GM23338 (cell line): Measurements from ENCODE around the gene GALNT14. TPM values are rescaled to one million over a fixed set of nuclear protein-coding genes. Genes with fewer than 3 reads are reported as not detected.

Source experiments
- ATAC-seq: fragments of 200-7000 bp; cut with Tn5 transposase; 3 replicates; pipeline ENCODE4 v1.9.1; 2020
- DNase-seq: peaks from one replicate; pipeline ENCODE4 v3.0.0-alpha.2; 2015; ENCODE audit warnings: low spot score
- H2AFZ ChIP-seq: fragments of 200-600 bp; sonication (generic); 2 replicates; pipeline ENCODE4 v1.8.0; 2016; ENCODE audit warnings: antibody characterized with exemption, mild to moderate bottlenecking, moderate library complexity
- H3F3A ChIP-seq: fragments of 200-600 bp; sonication (generic); replicated peaks from 2 replicates; pipeline ENCODE4 v1.8.0; 2017; ENCODE audit warnings: antibody characterized with exemption, mixed run types, low read depth
- H3K27ac ChIP-seq: fragments of 200-600 bp; sonication (generic); 2 replicates; pipeline ENCODE4 v1.6.1; 2016; ENCODE audit warnings: low read depth
- H3K27me3 ChIP-seq: fragments of 200-600 bp; sonication (generic); 2 replicates; pipeline ENCODE4 v1.8.0; 2016; ENCODE audit warnings: mild to moderate bottlenecking, mixed run types, moderate library complexity; ENCODE audit not compliant: insufficient read depth
- H3K36me3 ChIP-seq: fragments of 200-600 bp; sonication (generic); 2 replicates; pipeline ENCODE4 v1.8.0; 2016; ENCODE audit warnings: mild to moderate bottlenecking; ENCODE audit not compliant: insufficient read depth
- H3K4me1 ChIP-seq: fragments of 200-600 bp; sonication (generic); 2 replicates; pipeline ENCODE4 v1.8.0; 2016; ENCODE audit warnings: mild to moderate bottlenecking, moderate library complexity; ENCODE audit not compliant: insufficient read depth
- H3K4me2 ChIP-seq: fragments of 200-600 bp; sonication (generic); 2 replicates; pipeline ENCODE4 v1.7.1; 2017; ENCODE audit warnings: mixed run types
- H3K4me3 ChIP-seq: fragments of 200-600 bp; sonication (generic); 2 replicates; pipeline ENCODE4 v1.6.1; 2016; ENCODE audit warnings: mixed run types
- H3K79me2 ChIP-seq: fragments of 200-600 bp; sonication (generic); replicated peaks from 2 replicates; pipeline ENCODE4 v1.8.0; 2017; ENCODE audit warnings: mild to moderate bottlenecking; ENCODE audit not compliant: insufficient read depth
- H3K9me2 ChIP-seq: fragments of 200-600 bp; sonication (generic); 2 replicates; pipeline ENCODE4 v1.8.0; 2017; ENCODE audit not compliant: insufficient read depth
- H4K20me1 ChIP-seq: fragments of 200-600 bp; sonication (generic); replicated peaks from 2 replicates; pipeline ENCODE4 v1.8.0; 2017; ENCODE audit warnings: mild to moderate bottlenecking; ENCODE audit not compliant: insufficient read depth
- H3K27ac Mint-ChIP-seq: 2 replicates; pipeline ENCODE4 v1.8.0; 2020; ENCODE audit warnings: inconsistent platforms, mild to moderate bottlenecking, moderate library complexity, mixed read lengths
- H3K27me3 Mint-ChIP-seq: 3 replicates; pipeline ENCODE4 v1.8.0; 2022; ENCODE audit warnings: low read depth, mild to moderate bottlenecking, moderate library complexity, mixed read lengths, inconsistent platforms; ENCODE audit not compliant: insufficient read depth, poor library complexity
- H3K36me3 Mint-ChIP-seq: 3 replicates; pipeline ENCODE4 v1.8.0; 2021; ENCODE audit warnings: low read depth, mild to moderate bottlenecking, inconsistent platforms, moderate library complexity, mixed read lengths
- H3K4me1 Mint-ChIP-seq: 3 replicates; pipeline ENCODE4 v1.8.0; 2020; ENCODE audit warnings: mild to moderate bottlenecking, inconsistent platforms, mixed read lengths
- H3K4me3 Mint-ChIP-seq: 3 replicates; pipeline ENCODE4 v1.8.0; 2021; ENCODE audit warnings: moderate library complexity, mild to moderate bottlenecking, inconsistent platforms, mixed read lengths
- H3K9me3 Mint-ChIP-seq: 3 replicates; pipeline ENCODE4 v1.8.0; 2020; ENCODE audit warnings: moderate library complexity, mild to moderate bottlenecking, inconsistent platforms, mixed read lengths
- CREB1 ChIP-seq: fragments of 250-450 bp; sonication (Bioruptor Pico); IDR thresholded peaks from 2 replicates; pipeline ENCODE4 v1.5.0; 2020; ENCODE audit warnings: low read depth, mild to moderate bottlenecking, moderate library complexity
- EZH2 ChIP-seq: fragments of 200-600 bp; sonication (generic); IDR thresholded peaks from one replicate; pipeline ENCODE4 v1.8.0; 2017; ENCODE audit warnings: antibody characterized with exemption, mild to moderate bottlenecking, low read depth; ENCODE audit not compliant: unreplicated experiment
- EZH2phosphoT487 ChIP-seq: fragments of 200-600 bp; sonication (generic); IDR thresholded peaks from one replicate; pipeline ENCODE4 v1.8.1; 2018; ENCODE audit warnings: antibody characterized with exemption; ENCODE audit not compliant: unreplicated experiment
- JUNB ChIP-seq: IDR thresholded peaks from one replicate; pipeline ENCODE4 v1.6.1; 2016; ENCODE audit warnings: antibody characterized with exemption; ENCODE audit not compliant: unreplicated experiment
- NANOG ChIP-seq: IDR thresholded peaks from 2 replicates; pipeline ENCODE4 v1.6.1; 2016; ENCODE audit warnings: antibody characterized with exemption, borderline replicate concordance
- POLR2AphosphoS5 ChIP-seq: IDR thresholded peaks from 2 replicates; pipeline ENCODE4 v1.6.1; 2016; ENCODE audit warnings: antibody characterized with exemption, low read depth
- STAT1 ChIP-seq: IDR thresholded peaks from one replicate; pipeline ENCODE4 v1.6.1; 2016; ENCODE audit warnings: antibody characterized with exemption; ENCODE audit not compliant: unreplicated experiment
- ZNF114 ChIP-seq: fragments of 250-450 bp; sonication (Bioruptor Pico); IDR thresholded peaks from 2 replicates; pipeline ENCODE4 v1.5.0; 2020; ENCODE audit warnings: mild to moderate bottlenecking, moderate library complexity
- polyA plus RNA-seq: library from polyadenylated mRNA; unstranded; fragments of >200 nt; fragmentation: Nextera tagmentation; extraction: Ambion mirVana; gene quantifications from 2 replicates; pipeline ENCODE4 v1.2.1, GENCODE V29; 2016
- total RNA-seq: library from RNA; depleted of rRNA; stranded (reverse); fragments of >200 nt; shearing (Covaris generic); gene quantifications from 2 replicates; pipeline ENCODE4 v1.2.3, GENCODE V29; 2014
- TF ChIP-seq, protein P1 (sequence below): IDR thresholded peaks from 2 replicates; pipeline ENCODE4 v1.6.1; 2016; ENCODE audit warnings: antibody characterized with exemption
- TF ChIP-seq, protein P2 (sequence below), 2 experiments: fragments of 200-600 bp in 1 of 2; sonication (generic) in 1 of 2; conservative IDR thresholded peaks; 2 replicates each; pipeline versions ENCODE4 v1.5.1 to v1.6.1; 2016 to 2017; ENCODE audit warnings: antibody characterized with exemption in 2 of 2, low read depth in 2 of 2, mild to moderate bottlenecking in 2 of 2, moderate library complexity in 1 of 2
- TF ChIP-seq, protein P3 (sequence below): IDR thresholded peaks from one replicate; pipeline ENCODE4 v1.6.1; 2018; ENCODE audit warnings: antibody characterized with exemption; ENCODE audit not compliant: unreplicated experiment
- TF ChIP-seq, protein P4 (sequence below): fragments of 250-450 bp; sonication (Bioruptor Pico); IDR thresholded peaks from 2 replicates; pipeline ENCODE4 v1.5.0; 2020; ENCODE audit warnings: mild to moderate bottlenecking, moderate library complexity

Gene GALNT14
- total and polyA plus RNA-seq, 2 experiments from 2014 or later, result 5.4 to 7.7 TPM

DNA sequence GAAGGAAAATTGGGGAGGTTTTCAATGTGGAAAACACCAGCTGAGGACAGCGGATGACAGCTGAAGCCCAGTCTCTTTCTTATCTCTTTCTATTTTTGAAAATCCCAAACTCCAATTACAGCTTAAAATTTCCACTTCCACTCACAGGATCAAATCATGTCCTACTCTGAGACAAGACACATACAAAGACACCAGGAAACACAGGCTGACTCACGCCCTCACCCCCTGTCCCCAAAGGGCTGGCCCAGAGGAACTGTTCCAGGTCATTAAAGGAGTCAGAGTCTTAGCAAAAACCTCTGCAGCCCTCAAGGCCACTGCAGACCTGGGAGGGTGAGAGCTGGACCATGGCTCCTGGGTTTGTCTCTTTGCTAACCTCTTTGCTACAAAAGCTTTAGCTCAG lies 187.9 kb downstream of the GALNT14 start:
- no peaks in the 10 kb centered on the region for H3K4me1 ChIP-seq
- no peaks in the 10 kb centered on the region for H3K4me1 Mint-ChIP-seq
- peaks cover 21% of the 10 kb centered on the region for H3K9me3 Mint-ChIP-seq
- peaks cover 14% of the 10 kb centered on the region for H3K36me3 Mint-ChIP-seq
- no peak overlapping the region for H3K27ac Mint-ChIP-seq
- no peaks in the 10 kb centered on the region for H3K27me3 ChIP-seq
- no peak overlapping the region for H3K4me2 ChIP-seq
- ATAC-seq (no peak), DNase-seq (no peak)
- no peak overlapping the region for H3K4me3 ChIP-seq
- no peaks in the 10 kb centered on the region for H3F3A ChIP-seq
- H3K36me3 ChIP-seq, result no peaks in the 10 kb centered on the region
- H3K4me3 Mint-ChIP-seq, result no peak overlapping the region
- H2AFZ ChIP-seq, result no peak overlapping the region
- no peak overlapping the region for H3K27ac ChIP-seq
- H3K9me2 ChIP-seq, result 0 out of 2 replicates have a peak, but pooled peaks cover 3% of the 10 kb centered on the region
- TF ChIP-seq EZH2phosphoT487 (no peak), EZH2 (no peak), CREB1 (CRISPR knock-in tag) (no peak), ZNF114 (no peak), NANOG (no peak), POLR2AphosphoS5 (no peak), JUNB (no peak), STAT1 (no peak)
- TF ChIP-seq, protein P1, sequence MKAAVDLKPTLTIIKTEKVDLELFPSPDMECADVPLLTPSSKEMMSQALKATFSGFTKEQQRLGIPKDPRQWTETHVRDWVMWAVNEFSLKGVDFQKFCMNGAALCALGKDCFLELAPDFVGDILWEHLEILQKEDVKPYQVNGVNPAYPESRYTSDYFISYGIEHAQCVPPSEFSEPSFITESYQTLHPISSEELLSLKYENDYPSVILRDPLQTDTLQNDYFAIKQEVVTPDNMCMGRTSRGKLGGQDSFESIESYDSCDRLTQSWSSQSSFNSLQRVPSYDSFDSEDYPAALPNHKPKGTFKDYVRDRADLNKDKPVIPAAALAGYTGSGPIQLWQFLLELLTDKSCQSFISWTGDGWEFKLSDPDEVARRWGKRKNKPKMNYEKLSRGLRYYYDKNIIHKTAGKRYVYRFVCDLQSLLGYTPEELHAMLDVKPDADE, result no peak
- TF ChIP-seq, protein P2, sequence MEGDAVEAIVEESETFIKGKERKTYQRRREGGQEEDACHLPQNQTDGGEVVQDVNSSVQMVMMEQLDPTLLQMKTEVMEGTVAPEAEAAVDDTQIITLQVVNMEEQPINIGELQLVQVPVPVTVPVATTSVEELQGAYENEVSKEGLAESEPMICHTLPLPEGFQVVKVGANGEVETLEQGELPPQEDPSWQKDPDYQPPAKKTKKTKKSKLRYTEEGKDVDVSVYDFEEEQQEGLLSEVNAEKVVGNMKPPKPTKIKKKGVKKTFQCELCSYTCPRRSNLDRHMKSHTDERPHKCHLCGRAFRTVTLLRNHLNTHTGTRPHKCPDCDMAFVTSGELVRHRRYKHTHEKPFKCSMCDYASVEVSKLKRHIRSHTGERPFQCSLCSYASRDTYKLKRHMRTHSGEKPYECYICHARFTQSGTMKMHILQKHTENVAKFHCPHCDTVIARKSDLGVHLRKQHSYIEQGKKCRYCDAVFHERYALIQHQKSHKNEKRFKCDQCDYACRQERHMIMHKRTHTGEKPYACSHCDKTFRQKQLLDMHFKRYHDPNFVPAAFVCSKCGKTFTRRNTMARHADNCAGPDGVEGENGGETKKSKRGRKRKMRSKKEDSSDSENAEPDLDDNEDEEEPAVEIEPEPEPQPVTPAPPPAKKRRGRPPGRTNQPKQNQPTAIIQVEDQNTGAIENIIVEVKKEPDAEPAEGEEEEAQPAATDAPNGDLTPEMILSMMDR (conservative IDR thresholded peaks at IDR 0.05; ENCODE audit: low read depth in 2 of 2), result no peak
- TF ChIP-seq, protein P3, sequence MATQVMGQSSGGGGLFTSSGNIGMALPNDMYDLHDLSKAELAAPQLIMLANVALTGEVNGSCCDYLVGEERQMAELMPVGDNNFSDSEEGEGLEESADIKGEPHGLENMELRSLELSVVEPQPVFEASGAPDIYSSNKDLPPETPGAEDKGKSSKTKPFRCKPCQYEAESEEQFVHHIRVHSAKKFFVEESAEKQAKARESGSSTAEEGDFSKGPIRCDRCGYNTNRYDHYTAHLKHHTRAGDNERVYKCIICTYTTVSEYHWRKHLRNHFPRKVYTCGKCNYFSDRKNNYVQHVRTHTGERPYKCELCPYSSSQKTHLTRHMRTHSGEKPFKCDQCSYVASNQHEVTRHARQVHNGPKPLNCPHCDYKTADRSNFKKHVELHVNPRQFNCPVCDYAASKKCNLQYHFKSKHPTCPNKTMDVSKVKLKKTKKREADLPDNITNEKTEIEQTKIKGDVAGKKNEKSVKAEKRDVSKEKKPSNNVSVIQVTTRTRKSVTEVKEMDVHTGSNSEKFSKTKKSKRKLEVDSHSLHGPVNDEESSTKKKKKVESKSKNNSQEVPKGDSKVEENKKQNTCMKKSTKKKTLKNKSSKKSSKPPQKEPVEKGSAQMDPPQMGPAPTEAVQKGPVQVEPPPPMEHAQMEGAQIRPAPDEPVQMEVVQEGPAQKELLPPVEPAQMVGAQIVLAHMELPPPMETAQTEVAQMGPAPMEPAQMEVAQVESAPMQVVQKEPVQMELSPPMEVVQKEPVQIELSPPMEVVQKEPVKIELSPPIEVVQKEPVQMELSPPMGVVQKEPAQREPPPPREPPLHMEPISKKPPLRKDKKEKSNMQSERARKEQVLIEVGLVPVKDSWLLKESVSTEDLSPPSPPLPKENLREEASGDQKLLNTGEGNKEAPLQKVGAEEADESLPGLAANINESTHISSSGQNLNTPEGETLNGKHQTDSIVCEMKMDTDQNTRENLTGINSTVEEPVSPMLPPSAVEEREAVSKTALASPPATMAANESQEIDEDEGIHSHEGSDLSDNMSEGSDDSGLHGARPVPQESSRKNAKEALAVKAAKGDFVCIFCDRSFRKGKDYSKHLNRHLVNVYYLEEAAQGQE, result no peak
- TF ChIP-seq, protein P4, sequence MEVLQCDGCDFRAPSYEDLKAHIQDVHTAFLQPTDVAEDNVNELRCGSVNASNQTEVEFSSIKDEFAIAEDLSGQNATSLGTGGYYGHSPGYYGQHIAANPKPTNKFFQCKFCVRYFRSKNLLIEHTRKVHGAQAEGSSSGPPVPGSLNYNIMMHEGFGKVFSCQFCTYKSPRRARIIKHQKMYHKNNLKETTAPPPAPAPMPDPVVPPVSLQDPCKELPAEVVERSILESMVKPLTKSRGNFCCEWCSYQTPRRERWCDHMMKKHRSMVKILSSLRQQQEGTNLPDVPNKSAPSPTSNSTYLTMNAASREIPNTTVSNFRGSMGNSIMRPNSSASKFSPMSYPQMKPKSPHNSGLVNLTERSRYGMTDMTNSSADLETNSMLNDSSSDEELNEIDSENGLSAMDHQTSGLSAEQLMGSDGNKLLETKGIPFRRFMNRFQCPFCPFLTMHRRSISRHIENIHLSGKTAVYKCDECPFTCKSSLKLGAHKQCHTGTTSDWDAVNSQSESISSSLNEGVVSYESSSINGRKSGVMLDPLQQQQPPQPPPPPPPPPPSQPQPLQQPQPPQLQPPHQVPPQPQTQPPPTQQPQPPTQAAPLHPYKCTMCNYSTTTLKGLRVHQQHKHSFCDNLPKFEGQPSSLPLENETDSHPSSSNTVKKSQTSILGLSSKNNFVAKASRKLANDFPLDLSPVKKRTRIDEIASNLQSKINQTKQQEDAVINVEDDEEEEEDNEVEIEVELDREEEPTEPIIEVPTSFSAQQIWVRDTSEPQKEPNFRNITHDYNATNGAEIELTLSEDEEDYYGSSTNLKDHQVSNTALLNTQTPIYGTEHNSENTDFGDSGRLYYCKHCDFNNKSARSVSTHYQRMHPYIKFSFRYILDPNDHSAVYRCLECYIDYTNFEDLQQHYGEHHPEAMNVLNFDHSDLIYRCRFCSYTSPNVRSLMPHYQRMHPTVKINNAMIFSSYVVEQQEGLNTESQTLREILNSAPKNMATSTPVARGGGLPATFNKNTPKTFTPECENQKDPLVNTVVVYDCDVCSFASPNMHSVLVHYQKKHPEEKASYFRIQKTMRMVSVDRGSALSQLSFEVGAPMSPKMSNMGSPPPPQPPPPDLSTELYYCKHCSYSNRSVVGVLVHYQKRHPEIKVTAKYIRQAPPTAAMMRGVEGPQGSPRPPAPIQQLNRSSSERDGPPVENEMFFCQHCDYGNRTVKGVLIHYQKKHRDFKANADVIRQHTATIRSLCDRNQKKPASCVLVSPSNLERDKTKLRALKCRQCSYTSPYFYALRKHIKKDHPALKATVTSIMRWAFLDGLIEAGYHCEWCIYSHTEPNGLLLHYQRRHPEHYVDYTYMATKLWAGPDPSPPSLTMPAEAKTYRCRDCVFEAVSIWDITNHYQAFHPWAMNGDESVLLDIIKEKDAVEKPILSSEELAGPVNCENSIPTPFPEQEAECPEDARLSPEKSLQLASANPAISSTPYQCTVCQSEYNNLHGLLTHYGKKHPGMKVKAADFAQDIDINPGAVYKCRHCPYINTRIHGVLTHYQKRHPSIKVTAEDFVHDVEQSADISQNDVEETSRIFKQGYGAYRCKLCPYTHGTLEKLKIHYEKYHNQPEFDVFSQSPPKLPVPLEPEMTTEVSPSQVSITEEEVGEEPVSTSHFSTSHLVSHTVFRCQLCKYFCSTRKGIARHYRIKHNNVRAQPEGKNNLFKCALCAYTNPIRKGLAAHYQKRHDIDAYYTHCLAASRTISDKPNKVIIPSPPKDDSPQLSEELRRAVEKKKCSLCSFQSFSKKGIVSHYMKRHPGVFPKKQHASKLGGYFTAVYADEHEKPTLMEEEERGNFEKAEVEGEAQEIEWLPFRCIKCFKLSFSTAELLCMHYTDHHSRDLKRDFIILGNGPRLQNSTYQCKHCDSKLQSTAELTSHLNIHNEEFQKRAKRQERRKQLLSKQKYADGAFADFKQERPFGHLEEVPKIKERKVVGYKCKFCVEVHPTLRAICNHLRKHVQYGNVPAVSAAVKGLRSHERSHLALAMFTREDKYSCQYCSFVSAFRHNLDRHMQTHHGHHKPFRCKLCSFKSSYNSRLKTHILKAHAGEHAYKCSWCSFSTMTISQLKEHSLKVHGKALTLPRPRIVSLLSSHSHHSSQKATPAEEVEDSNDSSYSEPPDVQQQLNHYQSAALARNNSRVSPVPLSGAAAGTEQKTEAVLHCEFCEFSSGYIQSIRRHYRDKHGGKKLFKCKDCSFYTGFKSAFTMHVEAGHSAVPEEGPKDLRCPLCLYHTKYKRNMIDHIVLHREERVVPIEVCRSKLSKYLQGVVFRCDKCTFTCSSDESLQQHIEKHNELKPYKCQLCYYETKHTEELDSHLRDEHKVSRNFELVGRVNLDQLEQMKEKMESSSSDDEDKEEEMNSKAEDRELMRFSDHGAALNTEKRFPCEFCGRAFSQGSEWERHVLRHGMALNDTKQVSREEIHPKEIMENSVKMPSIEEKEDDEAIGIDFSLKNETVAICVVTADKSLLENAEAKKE (CRISPR knock-in tag), result no peak
- no peaks in the 10 kb centered on the region for H4K20me1 ChIP-seq
- peaks cover 4% of the 10 kb centered on the region for H3K27me3 Mint-ChIP-seq
- H3K79me2 ChIP-seq, result no peaks in the 10 kb centered on the region
